Esophagus muscularis mucosa (tissue), 4 donors: ENCODE results near the gene GPR179. TPM values are rescaled to one million over a fixed set of nuclear protein-coding genes. Genes with fewer than 3 reads are reported as not detected.

ENCODE experiments used
- DNase-seq: peaks from one replicate; pipeline ENCODE4 v3.0.0-alpha.2; 2017; ENCODE audit errors: extremely low spot score
- H3K27ac ChIP-seq, 4 donors: fragments of 200-600 bp; sonication (generic); replicated peaks in 1 of 4; 1 replicate in 3 of 4; 2 replicates in 1 of 4; pipeline ENCODE4 v1.5.1; 2016 to 2019; ENCODE audit warnings: mild to moderate bottlenecking in 1 of 4
- H3K27me3 ChIP-seq, 4 donors: fragments of 200-600 bp; sonication (generic); one replicate each; pipeline versions ENCODE4 v1.5.1 to v1.6.0; 2016 to 2019
- H3K36me3 ChIP-seq, 4 donors: fragments of 200-600 bp; sonication (generic); one replicate each; pipeline ENCODE4 v1.5.1; 2016 to 2019
- H3K4me1 ChIP-seq, 4 donors: fragments of 200-600 bp; sonication (generic); one replicate each; pipeline ENCODE4 v1.5.1; 2016 to 2019
- H3K4me3 ChIP-seq, 4 donors: fragments of 200-600 bp; sonication (generic); 1 replicate in 2 of 4; 2 replicates in 2 of 4; pipeline ENCODE4 v1.5.1; 2016 to 2019; ENCODE audit warnings: mild to moderate bottlenecking in 4 of 4, moderate library complexity in 1 of 4
- H3K9me3 ChIP-seq, 4 donors: fragments of 200-600 bp; sonication (generic); 1 replicate in 3 of 4; 2 replicates in 1 of 4; pipeline ENCODE4 v1.5.1; 2016 to 2019
- CTCF ChIP-seq, 3 experiments: fragments of 200-600 bp in 2 of 3; fragments of 450-650 bp in 1 of 3; sonication (generic) in 2 of 3; IDR thresholded peaks; one replicate each; pipeline ENCODE4 v1.5.1; 2017 to 2019; ENCODE audit warnings: antibody characterized with exemption in 3 of 3, mild to moderate bottlenecking in 2 of 3, moderate library complexity in 1 of 3
- EP300 ChIP-seq: sonication (generic); formaldehyde crosslinking; IDR thresholded peaks from one replicate; pipeline ENCODE4 v1.6.1; 2017; ENCODE audit warnings: antibody characterized with exemption
- POLR2A ChIP-seq: fragments of 450-650 bp; IDR thresholded peaks from one replicate; pipeline ENCODE4 v1.6.1; 2017; ENCODE audit warnings: antibody characterized with exemption, moderate library complexity, mild to moderate bottlenecking, low read depth
- POLR2AphosphoS5 ChIP-seq, 2 donors: sonication (generic); formaldehyde crosslinking; IDR thresholded peaks; one replicate each; pipeline ENCODE4 v1.6.1; 2017; ENCODE audit warnings: antibody characterized with exemption in 2 of 2
- WGBS: methylation state at CpG from one replicate; pipeline ENCODE4 v1.1.5; 2018; 5-methylcytosine and 5-hydroxymethylcytosine counted together
- intact Hi-C: fragments of 100-400 bp; cut with DNase I; formaldehyde crosslinking; loops from one replicate; pipeline ENCODE4 v1.15.1; 2023
- total RNA-seq, 4 donors: library from RNA; depleted of rRNA; stranded (reverse); fragments of >200 nt; gene quantifications; one replicate each; pipeline versions ENCODE4 v1.1.0 to v1.2.1, GENCODE V29; 2016

GPR179 gene
- total RNA-seq, 4 donors from 2014 or later: under 0.01 to 0.29 TPM; not detected in 2

GRCh38 chr17:38345743-38346142 lies 2.0 kb upstream of the GPR179 start:
- TF ChIP-seq EP300: no peak
- no peak for TF ChIP-seq POLR2A
- no peak for TF ChIP-seq POLR2AphosphoS5 (IDR thresholded peaks at IDR 0.05)
- no peak for TF ChIP-seq CTCF (IDR thresholded peaks at IDR 0.05)
- Histone ChIP-seq H3K4me3 (no peak overlapping the region), H3K9me3 (no peaks in the 10 kb centered on the region), H3K4me1 (peaks cover 0 to 15% (median 6%) of the 10 kb centered on the region in 4 donors), H3K27ac (no peak overlapping the region), H3K27me3 (peaks cover 0 to 14% (median 0%) of the 10 kb centered on the region in 4 donors), H3K36me3 (no peaks in the 10 kb centered on the region)
- intact Hi-C loops: loop anchor here (5.0 kb wide), 1 partner anchor 57 kb away; no protein-coding TSS in a partner anchor
- 94% methylated on average over 7 of the region's 7 CpGs for WGBS
- DNase-seq: no peak

GRCh38 chr17:38344420-38344745 lies 627 bp upstream of the GPR179 start:
- peaks cover 0 to 14% (median 5%) of the 10 kb centered on the region in 4 donors for H3K4me1 ChIP-seq
- peaks cover 0 to 14% (median 0%) of the 10 kb centered on the region in 4 donors for H3K27me3 ChIP-seq
- no peak for TF ChIP-seq POLR2A
- TF ChIP-seq CTCF (IDR thresholded peaks at IDR 0.05): no peak
- TF ChIP-seq EP300: no peak
- TF ChIP-seq POLR2AphosphoS5 (IDR thresholded peaks at IDR 0.05): no peak
- H3K36me3 ChIP-seq: no peaks in the 10 kb centered on the region
- 81% methylated on average over 3 of the region's 3 CpGs for WGBS
- no peak for DNase-seq
- no peak overlapping the region for H3K4me3 ChIP-seq
- intact Hi-C loops: no loop called here
- H3K9me3 ChIP-seq: no peaks in the 10 kb centered on the region
- no peak overlapping the region for H3K27ac ChIP-seq

- DNase-seq: no peak
- Histone ChIP-seq H3K27ac (no peak overlapping the region), H3K36me3 (no peaks in the 10 kb centered on the region), H3K9me3 (no peaks in the 10 kb centered on the region), H3K4me3 (no peak overlapping the region), H3K27me3 (peaks cover 0 to 14% (median 0%) of the 10 kb centered on the region in 4 donors), H3K4me1 (peaks cover 0 to 9% (median 5%) of the 10 kb centered on the region in 4 donors)
- intact Hi-C loops: no loop called here
- TF ChIP-seq POLR2AphosphoS5 (IDR thresholded peaks at IDR 0.05) (no peak), CTCF (IDR thresholded peaks at IDR 0.05) (no peak), EP300 (no peak), POLR2A (no peak)
- 87% methylated on average over 11 of the region's 18 CpGs for WGBS
These were observed 709 bp downstream of the GPR179 start for GRCh38 chr17:38342886-38343607.

GRCh38 chr17:38341035-38341721 lies 2.6 kb downstream of the GPR179 start:
- no peak overlapping the region for H3K27ac ChIP-seq
- H3K4me1 ChIP-seq: peaks cover 0 to 9% (median 5%) of the 10 kb centered on the region in 4 donors
- intact Hi-C loops: no loop called here
- no peak overlapping the region for H3K4me3 ChIP-seq
- TF ChIP-seq CTCF (IDR thresholded peaks at IDR 0.05) (no peak), EP300 (no peak), POLR2A (no peak), POLR2AphosphoS5 (IDR thresholded peaks at IDR 0.05) (no peak)
- peaks cover 0 to 14% (median 0%) of the 10 kb centered on the region in 4 donors for H3K27me3 ChIP-seq
- WGBS: 54% methylated on average over 4 of the region's 5 CpGs
- no peak for DNase-seq
- H3K9me3 ChIP-seq: no peaks in the 10 kb centered on the region
- H3K36me3 ChIP-seq: no peaks in the 10 kb centered on the region
